NCI-H2107 treated with DMSO at 0.1 percent for 48 hours (cell line): ENCODE data around the gene PET117.
"Not testable (repeated sequence)": the region's sequence is repeated elsewhere in the genome, so short reads cannot be mapped to it uniquely, and the experiment has no call there.

Experiments
- DNase-seq: peaks from one replicate; lab custom pipeline; 2025; ENCODE audit not compliant: unreplicated experiment; lab: John Stamatoyannopoulos, UW

PET117 gene

DNA sequence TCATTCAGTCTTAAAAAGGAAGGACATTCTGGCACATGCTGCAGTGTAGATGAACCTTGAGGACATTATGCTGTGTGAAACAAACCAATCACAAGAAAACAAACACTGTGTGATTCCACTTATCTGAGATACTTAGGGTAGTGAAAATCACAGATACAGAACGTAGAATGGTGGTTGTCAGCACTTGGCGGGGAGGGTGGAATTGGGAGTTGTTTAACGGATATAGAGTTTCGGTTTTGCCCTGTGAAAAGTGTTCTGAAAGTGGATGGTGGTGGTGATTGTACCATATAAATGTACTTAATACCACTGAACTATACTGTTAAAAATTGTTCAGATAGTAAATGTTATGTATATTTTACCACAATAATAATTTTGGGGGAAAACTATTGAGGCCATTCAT, 18.4 kb downstream of the PET117 start:
- DNase-seq = no peak

- no peak for DNase-seq
Measured at GRCh38 chr20:18164356-18164755, 26.7 kb downstream of the PET117 start.

GRCh38 chr20:18165553-18165952, 27.9 kb downstream of the PET117 start:
- no peak for DNase-seq

GRCh38 chr20:18166241-18166881, 28.7 kb downstream of the PET117 start:
- no peak for DNase-seq

DNA sequence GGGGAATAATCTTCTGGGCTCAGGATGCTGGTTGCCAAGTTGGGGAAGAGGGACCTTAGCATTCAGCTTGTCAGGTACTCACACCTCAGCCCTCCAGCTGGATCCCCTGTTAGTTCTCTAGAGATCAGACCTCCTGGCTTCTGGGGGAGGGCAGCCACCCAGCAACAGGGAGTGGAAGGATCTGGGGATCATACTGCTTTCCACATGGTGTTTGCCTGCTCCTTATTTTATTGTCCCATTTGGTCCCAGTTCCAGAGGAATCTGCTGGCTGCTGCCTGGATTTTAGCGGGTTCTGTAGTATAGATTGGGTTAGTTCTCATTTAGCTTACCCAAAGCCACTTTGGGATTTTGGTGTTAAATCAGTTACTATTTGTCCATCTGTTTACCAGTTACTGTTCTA, 29.3 kb downstream of the PET117 start:
- no peak for DNase-seq

- no peak for DNase-seq
Measured at GRCh38 chr20:18172379-18172778, 34.7 kb downstream of the PET117 start.

- no peak for DNase-seq
Measured at GRCh38 chr20:18174906-18175683, 37.4 kb downstream of the PET117 start.

DNA sequence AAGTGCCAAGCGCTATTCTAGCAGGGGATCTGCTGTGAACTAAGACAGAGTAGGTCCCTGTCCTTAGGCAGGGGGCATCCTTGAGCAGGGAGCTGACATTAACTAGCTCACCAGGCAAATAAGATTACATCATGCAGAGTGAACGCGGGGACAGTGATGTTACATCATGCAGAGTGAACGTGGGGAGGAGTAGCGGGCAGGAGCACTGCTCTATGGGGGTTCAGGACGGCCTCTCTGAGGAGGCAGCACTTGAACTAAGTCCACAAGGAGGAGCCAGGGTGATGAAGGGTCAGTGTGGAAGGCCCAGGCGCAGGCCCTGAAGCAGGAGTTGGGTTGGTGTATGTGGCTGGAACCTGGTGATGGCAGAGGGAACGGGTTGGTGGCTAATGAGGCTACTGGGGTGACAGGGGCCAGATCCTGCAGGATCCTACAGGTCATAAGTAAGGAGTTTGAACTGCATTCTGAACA, 38.7 kb downstream of the PET117 start:
- DNase-seq = no peak

DNA sequence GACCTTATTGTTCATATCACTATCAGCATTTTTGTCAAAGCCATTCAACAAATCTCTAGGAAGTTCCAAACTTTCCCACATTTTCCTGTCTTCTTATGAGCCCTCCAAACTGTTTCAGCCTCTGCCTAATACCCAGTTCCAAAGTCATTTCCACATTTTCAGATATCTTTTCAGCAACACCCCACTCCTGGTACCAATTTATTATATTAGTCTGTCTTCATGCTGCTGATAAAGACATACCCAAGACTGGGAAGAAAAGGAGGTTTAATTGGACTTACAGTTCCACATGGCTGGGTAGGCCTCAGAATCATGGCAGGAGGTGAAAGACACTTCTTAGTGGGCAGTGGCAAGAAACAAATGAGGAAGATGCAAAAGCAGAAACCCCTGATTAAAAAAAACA, 42.7 kb downstream of the PET117 start:
- not testable (repeated sequence) for DNase-seq

- DNase-seq = no peak
Measured at GRCh38 chr20:18180815-18181214, 43.2 kb downstream of the PET117 start.

DNA sequence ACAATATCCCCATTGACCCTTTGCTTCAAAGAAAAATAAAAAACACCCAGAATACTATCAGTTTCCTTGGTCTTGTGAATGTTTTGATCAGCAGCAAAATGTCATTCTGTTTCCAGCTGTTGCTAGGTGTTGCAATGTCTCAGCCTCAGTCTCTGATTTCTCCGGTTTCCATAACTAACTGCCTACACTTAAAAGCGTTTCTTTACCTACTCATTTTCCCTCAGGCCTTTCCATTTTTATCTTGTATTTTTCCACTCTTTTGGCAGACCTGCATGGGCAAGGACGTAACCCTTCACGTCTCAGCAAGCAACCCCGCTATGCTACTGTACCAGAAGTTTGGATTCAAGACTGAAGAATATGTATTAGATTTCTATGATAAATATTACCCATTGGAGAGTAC, 49.4 kb downstream of the PET117 start:
- no peak for DNase-seq

DNA sequence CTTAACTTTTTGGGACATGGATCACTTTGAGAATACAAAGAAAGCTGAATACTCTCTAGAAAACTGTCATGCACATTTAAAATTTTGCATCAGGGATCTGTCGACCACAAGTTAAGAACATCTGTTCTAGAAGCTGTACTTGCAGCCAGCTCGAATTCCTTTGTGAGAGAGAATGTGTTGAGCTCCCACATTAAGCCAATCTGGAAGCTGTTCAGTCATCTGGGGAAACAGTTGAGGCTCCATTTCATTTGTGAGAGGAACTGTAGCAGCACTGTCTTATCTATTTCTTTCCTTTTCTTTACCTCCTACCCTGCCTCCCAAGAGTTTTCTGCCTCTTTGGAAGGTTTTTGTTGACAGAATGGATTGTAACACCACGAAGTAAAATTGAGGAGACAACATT, 50.8 kb downstream of the PET117 start:
- DNase-seq = no peak

DNA sequence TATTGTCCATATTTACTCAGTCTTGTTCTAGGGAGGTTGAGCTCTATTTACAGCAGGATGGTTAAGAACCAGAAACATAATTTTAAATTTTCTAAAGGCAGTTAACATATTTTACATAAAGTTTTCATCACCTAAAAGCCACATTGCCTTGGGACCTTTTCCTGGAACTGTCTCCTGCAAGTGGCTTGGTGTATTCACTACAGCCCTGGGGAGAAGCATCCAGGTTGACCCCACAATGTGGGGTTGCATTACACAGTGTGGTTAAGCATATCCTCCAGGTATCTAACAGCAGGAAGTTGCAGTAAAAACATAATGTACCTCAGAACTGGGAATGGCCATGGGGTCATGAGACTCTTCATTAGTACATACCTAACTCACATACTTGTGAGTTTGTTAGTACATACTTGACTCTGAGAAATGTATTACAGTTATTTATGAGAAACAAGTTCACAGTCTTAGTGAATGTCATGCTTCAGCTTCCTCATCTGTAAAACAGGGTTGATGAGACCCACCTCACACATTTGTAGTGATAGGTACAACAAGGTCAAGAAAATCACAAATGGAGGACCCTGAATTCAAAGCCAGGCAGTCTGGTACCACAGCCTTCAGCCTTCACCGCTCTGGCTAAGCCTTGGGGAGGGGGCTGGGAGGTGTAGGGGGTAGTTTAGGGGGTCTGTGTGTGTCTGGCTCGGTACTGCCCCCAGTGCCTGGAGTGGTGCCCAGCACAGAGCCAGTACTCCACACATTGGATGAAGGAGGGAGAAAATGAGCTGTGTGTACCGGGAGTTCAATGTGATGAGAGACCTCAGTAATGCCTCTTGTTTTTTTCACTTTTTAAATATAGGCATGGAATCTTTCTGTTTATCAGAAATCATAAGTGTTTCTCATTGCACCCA, 52.9 kb downstream of the PET117 start:
- no peak for DNase-seq

- no peak for DNase-seq
Measured at GRCh38 chr20:18191306-18191705, 53.6 kb downstream of the PET117 start.
